Astrocyte (in vitro differentiated cells and primary cell): ENCODE data around the gene TRANK1.

Experiments
- CTCF ChIP-seq: IDR thresholded peaks from 2 replicates; pipeline ENCODE4 v1.5.1; 2011; ENCODE audit warnings: low read depth, mild to moderate bottlenecking, inconsistent platforms, low read length, moderate library complexity; ENCODE audit not compliant: insufficient read depth
- EZH2 ChIP-seq: IDR thresholded peaks from 2 replicates; pipeline ENCODE4 v1.6.1; 2012; ENCODE audit warnings: mild to moderate bottlenecking, low read length, inconsistent platforms; ENCODE audit not compliant: insufficient read depth

DNA sequence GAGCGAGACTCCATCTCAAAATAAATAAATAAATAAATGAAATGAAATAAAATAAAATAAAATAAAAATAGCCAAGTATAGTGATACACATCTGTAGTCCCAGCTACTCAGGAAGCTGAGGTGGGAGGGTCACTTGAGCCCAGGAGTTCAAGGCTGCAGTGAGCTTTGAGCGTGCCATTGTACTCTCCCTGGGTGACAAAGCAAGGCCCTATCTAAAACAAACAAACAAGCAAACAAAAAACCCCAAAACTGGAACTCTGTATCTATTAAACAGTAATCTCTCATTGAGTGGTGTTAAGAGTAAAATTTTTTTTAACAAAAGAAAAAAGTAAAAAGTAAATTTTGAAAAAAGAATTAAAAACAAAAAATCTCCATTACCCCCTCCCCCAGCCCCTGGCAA is 27.3 kb upstream of the TRANK1 start:
- TF ChIP-seq CTCF (no peak), EZH2 (no peak)
